Caki2 (cell line): ENCODE results near the gene ZDHHC3. TPM values are rescaled to one million over a fixed set of nuclear protein-coding genes. Genes with fewer than 3 reads are reported as not detected.
"Not testable (repeated sequence)": the region's sequence is repeated elsewhere in the genome, so short reads cannot be mapped to it uniquely, and the experiment has no call there.

Experiments used
- DNase-seq: peaks from one replicate; pipeline ENCODE4 v3.0.0-alpha.2; 2015; ENCODE audit warnings: low read depth
- in situ Hi-C: cut with HindIII; loops from 2 replicates; pipeline ENCODE4 v1.10.0; 2016; ENCODE audit warnings: low sequenced_read_pairs, low pct_unique_long_range_greater_than_20kb, mixed read lengths
- total RNA-seq: library from RNA; depleted of rRNA; stranded (reverse); fragments of >200 nt; shearing (Covaris generic); gene quantifications from 2 replicates; pipeline ENCODE4 v1.2.3, GENCODE V29; 2014; ENCODE audit warnings: low replicate concordance

The ZDHHC3 gene
- total RNA-seq, 1 experiment from 2014 or later: 76.1 TPM

DNA sequence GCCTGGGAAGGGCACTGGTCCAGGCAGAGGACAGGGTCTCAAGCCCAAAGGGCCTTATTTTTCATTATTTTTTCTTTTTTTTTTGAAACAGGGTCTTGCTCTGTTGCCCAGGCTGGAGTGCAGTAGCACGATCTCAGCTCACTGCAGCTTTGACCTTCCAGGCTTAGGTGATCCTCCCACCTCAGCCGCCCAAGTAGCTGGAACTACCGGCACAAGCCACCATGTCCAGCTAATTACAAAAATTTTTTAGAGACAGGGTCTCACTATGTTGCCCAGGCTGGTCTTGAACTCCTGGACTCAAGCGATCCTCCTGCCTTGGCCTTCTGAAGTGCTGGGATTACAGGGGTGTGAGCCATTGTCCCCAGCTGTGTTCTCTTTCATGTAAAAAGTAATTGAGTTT, 26.2 kb downstream of the ZDHHC3 start:
- in situ Hi-C loops, DNase-seq: not testable (repeated sequence)

DNA sequence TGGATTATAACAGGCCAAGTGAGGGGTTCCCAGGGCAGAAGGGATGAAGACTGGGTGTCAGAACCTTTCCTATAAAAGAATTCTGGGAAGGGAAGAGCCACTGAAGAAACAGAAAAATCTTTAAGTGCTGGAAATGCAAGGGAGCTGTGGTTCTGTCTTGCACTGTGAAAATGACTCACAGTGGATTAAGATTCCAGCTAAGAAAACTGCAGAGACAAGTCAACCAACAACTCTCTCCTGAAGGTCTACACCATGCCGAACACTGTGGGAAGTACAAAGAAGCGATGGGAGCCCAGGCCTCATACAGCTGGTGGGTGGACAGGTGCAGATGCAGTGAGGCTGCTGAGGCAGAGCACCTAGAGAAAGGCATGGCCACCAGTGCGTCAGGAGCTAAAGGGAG, 27.7 kb downstream of the ZDHHC3 start:
- DNase-seq: no peak
- in situ Hi-C loops: no loop called here

DNA sequence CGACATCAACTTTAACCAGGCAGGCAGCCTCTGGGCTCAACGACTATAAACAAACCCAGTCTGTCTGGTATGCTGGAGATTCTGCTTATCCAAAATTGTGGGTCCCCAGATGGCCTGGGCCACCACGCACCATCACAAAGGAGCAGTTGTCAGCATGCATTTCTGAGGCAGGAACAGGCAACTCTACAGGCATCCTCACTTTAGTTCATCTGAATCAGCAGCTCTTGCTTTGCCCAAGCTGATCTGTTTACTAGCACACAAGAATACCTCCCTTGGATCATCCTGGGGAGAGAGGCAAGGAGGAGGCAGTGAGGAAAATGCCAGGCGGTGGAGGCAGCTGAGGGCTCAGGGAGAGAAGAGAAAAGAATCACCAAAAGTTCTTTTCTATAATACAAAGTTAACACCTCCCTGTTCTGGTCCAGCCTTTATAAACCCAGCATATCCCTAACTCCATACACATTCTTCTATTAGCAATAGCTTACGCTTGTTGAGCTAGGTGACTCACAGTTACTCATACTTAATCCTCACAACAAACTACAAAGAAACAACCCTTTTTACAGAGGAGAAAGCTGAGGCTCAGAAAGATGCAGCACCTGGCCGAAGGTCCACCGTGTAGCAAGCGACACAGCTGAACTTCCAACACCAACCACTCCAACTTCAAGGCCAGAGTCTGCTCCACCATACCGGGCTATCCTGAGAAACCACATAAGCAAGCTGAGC, 33.6 kb downstream of the ZDHHC3 start:
- in situ Hi-C loops: no loop called here
- no peak for DNase-seq

DNA sequence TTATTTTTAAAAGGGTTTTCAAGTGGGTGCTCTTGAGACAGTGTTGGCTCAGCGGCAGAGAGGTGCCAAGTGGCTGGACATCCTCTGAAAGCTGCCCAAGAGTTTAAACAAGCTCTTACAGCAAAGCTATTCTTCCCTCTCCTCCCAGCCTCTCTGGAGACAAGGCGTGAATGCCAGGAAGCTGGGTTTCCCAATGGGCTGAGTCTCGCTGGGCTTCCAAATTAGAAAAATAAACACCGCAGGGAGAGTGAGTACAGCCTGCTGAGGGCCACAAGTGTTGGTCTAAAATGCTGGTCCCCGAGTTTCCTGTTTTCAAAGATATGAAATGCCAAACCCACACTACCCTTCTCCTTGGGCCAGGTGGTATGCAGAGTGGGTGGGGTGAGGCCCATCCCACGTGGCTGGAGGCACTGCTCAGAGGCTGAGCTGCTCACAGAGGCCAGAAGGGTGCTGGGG, 36.4 kb downstream of the ZDHHC3 start:
- in situ Hi-C loops: no loop called here
- DNase-seq: no peak

DNA sequence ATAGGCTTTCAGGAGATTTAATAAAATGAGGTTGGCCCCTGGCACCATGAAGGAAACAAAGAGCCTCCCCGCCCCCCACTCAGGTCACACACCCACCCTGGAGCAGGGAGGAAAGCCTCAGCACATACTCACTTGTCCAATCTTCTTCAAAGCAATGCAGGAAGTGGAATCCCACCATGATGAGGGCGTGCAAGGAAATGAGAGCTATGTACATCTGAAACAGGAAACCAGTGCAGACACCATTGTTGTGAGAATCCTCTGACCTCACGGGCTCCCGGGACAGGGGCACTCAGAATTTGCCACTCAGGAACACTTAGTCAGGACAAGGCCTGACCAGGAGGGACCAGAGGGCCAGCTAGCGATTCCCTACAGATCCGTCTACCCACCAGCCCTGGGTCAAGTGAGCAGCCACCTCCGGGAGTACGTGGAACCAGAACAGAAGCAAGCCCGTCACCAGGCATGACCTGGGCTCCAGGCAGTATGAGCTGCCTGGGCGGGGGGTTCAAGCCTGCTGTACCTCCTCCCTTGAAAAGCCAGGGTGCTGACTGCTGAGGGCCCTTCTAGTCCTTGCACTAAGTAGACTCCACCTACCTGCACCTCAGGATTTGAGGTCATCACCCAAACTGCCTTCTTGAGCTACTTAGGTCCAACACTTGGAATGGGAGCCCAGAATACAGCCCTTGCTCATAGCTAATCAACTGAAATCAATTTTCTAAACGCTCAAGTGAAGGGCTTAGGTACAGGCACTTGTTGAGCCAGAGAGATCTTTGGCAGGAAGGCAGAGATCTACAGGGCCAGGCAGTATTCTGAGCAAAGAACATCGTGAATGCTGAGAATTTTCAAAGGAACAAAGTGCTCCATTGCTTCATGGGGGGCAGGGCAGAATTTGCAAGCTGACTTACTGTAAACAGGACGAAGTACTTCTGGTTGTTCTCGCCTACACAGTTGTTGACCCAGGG, 42.7 kb downstream of the ZDHHC3 start:
- DNase-seq: no peak

DNA sequence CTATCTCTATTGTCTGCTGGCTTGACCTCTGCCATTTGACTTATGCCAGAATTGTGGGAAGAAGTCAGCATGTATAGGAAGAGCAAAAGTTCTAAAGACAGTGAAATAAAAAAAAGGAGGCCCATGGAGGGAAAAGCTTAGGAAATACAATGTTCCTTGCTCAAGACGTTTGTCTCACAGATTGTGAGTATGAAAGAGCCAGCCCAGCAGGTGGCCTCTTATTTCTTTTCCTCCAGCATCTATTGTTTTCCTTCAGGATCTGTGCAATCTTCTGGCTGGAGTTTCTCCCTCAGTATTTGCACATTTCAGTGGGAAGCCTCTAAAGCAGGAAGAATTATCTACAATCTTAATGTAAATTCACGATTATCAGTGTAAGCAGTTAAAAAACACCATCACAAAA, 43.7 kb downstream of the ZDHHC3 start:
- in situ Hi-C loops: no loop called here
- DNase-seq: no peak

More for the DNA sequence above, 42.7 kb downstream of the ZDHHC3 start:
- in situ Hi-C loops: no loop called here

DNA sequence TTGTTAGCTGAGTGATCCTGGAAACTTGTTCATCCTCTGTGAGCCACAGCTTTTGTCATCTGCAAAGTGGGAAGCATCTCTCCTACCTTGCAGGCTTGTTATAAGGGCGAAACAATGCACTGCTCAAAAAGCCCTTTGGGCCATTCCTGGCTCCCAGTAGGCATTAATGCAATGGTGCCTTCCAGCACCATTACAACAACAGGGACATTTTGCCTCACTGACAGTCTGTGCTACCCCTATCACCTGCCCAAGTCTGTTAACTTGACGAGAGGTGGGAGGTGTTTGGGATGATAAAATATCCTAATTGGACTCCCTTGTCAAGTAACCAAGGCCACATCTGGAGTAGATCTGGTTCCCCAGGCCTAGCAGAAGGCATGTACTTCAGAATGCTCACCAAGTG, 44.2 kb downstream of the ZDHHC3 start:
- in situ Hi-C loops: no loop called here
- DNase-seq: no peak

DNA sequence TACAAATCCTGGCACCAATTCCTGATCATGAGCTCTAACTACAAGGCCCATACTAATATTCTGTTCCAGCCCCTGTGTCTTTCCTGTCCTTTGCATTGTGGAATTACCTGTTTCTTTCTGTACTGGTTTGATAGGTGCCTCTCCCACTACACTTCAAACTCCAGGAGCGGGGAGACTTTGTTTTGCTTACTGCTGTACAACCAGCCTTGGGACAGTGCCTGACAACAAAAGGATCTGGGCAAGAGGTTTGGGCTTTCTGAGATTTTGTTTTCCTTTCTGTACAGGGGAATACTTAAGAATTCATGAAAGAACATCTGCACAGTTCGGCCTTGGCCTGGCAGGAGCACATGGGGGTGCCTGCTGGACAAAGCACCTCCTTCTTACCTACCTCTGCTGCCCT, 45.1 kb downstream of the ZDHHC3 start:
- in situ Hi-C loops: no loop called here
- DNase-seq: no peak

DNA sequence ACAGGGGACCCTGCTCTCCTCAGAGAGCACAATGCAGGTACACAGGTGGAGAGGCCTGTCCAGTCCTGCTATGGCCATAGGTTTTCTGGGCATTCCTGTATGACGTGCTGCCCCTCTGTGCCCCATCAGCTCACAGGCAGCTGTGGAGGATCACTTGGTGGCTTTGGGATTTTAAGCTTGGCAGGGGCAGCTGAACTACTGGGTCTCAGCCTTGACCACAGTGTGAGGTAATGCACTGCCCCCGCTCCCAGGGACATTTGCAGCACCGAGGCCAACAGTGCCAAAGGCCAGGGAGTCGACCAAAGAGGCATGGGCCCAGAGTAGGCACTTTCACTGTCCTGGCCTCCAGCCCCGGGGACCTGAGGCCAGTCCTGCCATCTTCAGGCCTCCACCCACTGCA, 46.2 kb downstream of the ZDHHC3 start:
- in situ Hi-C loops: no loop called here
- no peak for DNase-seq

DNA sequence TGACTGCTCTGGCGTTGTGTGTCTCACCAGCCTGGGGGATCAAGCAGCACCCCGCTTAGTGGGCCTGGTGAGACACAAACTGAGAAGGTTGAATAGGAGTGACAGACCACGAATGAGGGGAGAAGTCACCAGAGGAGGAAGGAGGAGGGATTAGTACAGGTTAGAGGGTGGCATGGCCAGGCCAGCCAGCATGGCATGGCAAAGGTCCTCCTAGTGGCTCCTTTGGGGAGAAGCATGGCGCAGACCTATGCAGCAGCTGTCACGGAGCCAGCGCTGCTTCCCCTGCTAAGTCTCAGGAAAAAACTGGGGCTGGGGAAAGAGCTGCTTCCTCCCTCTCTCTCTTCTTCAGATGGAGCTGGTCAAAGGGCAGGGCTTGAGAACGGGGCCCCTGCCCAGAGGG, 48.6 kb downstream of the ZDHHC3 start:
- in situ Hi-C loops: no loop called here
- DNase-seq: no peak

DNA sequence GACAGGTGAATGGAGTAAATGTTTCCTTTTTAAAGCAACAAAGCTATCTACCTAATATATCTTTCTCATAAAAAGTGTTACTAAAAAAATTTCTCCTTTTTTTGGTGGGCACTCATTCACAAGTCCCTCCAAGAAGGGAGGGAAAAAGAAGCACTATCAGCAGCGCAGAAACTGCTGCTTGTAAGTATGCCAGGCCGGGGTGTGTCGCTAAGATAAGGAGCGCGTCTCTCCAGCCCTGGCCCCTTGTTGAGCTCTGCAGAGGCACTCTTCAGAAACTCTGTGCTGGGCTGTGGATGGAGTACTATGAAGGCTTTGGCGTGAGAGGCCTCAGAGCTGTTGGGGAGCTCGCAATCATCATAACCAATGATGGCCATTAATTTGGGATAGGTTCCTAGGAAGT, 49.1 kb downstream of the ZDHHC3 start:
- DNase-seq: no peak
- in situ Hi-C loops: no loop called here

DNA sequence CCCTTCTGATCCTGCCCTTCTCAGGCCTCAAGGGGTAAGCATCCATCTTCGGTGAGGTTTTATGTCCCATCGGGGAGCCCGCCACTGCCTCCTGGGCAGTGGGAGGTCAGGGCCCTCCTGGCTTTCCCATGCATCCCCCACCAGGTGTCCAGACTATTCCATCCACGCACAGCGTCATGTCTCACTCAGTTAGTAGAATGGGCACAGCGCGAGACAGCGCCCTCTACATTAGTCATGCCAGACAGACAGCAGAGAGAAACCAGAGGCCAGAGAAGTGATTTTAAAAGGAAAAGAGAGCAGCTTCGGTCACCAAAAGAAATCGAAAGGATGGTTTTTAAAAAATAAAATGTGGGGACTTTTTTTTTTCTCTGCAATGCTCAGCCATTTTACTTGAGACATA, 49.8 kb downstream of the ZDHHC3 start:
- in situ Hi-C loops: no loop called here
- DNase-seq: no peak

DNA sequence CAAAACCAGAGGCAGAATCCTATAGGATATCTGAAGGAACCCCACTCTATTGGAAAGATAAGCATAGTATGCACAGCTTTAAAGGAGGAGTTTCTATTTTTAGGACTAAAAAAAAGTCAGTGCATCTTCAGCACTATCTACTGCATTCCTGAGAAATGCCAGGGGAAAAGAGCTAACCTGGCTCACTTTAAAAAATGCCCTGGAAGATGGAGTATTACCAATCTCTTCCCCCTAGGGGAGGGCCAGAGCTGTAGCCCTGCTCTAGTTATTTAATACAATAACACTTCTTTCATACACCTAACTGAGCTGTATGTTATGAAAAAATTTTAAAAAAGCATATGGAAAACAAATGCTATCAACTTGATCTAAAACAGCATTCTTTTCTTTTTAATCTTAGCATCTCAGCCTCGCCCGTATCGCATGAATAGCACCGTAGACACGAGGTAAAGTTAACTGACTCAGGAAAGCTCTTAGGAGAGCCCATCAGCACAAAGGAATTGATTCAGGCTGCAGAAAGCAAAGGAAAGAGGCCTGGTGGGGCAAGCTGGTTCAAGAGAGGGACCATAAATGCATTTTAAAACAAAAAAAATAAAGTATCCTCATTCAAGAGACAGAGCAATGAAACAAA, 51.4 kb downstream of the ZDHHC3 start:
- in situ Hi-C loops: no loop called here
- DNase-seq: no peak

DNA sequence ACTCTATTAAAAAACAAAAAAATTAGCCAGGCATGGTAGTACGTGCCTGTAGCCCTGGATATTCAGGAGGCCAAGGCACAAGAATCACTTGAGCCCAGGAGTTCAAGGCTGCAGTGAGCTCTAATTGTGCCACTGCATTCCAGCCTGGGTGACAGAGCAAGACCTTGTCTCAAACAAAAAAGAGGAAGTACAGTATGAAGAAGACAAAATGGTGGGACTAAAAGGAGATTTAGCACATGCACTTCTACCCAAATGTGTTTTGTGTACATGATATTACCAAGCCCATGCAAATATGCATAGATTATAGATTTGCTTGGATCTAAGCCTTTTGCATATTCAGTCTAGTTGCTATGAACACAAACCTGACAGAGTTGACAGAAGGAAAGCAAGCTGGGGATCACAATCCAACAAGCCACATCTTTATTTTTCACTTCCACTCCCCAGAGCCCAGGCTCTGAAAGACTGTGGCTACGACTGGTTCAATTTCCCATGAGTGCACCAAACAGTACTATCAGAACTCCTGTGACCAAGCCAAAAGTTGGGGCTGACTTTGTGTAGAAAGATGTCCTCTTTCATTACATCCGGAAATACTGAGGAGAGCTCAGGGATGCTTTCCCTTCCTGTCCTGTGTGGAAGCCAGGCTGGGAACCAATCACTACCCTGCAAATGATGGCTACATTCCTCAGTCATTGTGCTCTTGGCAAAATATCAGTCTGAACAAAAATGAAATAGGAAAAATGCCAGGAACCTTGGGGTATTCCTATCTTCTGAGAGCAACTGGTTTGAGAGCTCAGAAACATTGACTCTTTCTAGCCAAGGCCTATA, 52.1 kb downstream of the ZDHHC3 start:
- no peak for DNase-seq
- in situ Hi-C loops: no loop called here

DNA sequence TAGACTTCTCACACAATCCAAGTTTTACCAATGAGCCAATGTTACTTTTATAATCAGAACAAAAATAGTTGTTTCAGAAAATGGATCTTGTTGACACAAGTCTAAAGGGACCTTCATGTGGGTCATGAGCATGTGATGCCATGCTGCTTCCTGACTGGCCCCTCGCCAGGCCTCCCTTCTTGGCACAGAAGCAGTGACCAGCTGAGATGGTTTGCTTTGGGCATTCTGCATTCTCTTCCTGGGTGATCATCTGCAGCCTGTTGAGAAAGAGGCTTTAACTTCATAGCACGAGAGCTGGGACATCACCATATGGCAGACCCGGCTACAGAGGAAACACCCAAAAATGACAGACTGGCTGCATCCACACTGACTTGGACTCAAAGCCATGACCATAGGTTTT, 55.9 kb downstream of the ZDHHC3 start:
- in situ Hi-C loops: no loop called here

DNA sequence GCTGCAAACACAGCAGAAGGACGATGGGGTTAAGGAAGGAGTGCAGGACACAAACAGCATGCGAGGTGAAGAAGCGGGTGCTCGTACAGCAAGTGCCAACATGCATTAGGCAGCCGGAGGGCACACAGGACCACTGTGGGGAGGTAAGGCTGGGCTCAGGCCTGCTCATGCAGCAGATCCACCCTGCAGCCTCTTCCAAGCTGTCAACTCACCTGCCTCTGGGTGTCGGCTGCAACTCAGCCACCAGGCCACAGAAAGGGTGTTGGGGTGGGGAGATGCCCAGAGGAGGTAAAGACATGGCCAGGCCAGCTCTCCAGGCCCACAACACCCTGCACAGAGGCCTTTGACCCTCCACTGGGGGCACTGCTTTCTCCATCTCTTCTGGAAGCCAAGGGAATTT, 57.4 kb downstream of the ZDHHC3 start:
- in situ Hi-C loops: no loop called here
- no peak for DNase-seq

More for the DNA sequence above, 55.9 kb downstream of the ZDHHC3 start:
- no peak for DNase-seq

DNA sequence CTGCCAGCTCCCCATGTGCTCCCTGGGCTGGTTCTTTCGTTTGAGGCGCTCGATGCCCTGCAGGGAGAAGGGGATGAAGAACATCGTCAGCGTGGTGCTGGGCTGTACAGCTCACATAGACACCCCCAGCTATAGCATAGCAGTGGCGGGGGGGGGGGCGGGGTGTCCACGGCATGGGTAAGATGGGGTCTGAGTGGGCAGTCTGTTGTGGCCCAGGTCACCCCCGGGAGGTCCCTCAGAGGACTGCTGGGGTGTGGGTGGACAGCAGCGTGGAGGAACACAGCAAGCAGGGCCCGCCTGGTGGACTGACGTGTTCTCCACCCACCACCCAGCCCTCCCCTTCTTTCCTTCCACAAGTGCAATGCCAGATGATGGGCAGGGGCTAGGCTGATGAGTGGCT, 57.9 kb downstream of the ZDHHC3 start:
- in situ Hi-C loops: no loop called here
- DNase-seq: no peak

DNA sequence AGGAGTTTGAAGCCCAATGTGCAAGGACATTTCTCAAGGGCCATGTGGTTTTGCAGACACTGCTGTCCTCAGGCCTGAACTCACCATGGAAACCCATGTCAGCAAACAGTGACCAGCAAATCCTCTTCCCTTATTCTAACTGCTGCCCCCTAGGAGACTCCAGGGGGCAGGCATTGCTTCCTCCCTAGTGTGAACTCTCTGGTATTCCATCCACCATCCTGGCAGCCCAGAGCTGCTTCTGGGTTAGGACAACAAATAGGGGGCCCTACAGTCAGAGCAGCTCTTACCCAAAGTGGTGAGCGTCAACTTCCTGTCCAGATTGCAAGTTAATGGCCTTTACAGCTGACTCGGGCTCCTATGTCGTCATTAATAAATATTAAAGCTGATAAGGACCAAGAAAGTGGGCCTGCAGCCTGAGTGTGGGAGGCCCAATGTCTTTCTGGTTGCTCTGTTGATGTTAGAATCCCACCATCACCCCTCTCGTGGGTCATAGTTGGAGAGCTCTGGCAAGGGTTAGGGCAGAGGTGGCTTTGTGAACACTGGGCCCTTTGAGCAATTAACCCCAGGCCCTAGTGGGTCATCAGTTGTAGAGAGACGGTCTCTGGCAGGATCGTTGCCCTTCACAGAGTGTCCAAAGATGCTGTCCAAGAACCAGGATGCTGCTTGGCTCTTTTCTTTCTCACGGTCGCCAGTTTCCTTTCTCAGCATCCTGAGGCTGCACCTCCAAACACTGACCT, 60.1 kb downstream of the ZDHHC3 start:
- DNase-seq: no peak
- in situ Hi-C loops: no loop called here
